T-helper 22 cell (primary cell): Measurements from ENCODE around the gene PALD1.

ENCODE experiments used
- DNase-seq: peaks from one replicate; pipeline ENCODE4 v3.0.0-alpha.2; 2020; ENCODE audit warnings: low read depth

The PALD1 gene

GRCh38 chr10:70478191-70479164, at the start of gene PALD1:
PALD1 (plus strand) TSS chr10:70478767; CDS start chr10:70525952, 47,185 bp downstream.
- peak; percentile 25 for DNase-seq

DNA sequence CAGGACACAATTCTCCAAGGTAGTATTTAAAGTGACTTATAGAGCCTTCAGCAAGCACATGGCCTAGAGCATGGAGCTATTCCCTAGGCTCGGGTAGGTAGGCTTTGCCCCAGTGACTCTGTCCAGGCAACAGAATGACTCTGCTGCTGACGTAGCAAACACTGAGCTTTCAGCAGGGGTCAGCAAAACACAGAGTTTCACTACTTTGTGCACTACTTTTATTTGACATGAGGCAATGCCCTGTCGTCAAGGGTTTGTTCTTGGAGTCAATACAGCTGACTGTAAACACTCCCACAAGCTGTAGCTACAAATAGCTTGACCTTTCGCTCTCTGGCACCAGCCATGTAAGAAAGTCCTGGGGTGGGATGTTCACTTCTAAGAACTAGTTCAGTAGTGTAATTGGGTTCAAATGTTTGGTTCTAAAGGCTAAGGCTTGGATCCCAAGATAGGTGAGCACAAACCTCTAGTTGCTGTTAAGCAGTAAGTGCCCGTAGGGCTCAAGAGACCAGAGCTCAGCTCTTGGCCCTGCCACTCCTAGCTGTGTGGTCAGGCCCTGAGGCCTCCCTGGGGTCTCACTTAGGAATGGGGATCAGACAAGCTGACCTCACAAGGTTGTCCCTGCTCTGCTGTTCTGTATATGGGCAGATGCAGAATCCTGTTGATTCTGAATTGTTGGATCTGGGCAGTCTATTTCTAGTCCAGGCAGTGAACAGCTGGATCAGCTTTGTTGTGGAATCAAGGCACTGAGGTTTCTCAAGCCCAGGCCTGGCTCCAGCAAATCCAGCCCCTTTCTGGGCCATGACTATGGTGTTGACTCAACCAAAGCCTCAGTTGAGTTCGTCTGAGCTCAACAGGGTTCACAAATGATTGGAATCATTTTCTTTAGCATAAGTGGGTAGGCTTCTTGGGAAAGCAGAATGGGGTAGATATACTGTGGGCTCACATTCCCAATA, 47.8 kb upstream of the PALD1 start:
- DNase-seq, result no peak

- DNase-seq, result no peak
These were observed 46.5 kb upstream of the PALD1 start for GRCh38 chr10:70432101-70432500.

GRCh38 chr10:70432561-70433263, 45.9 kb upstream of the PALD1 start:
- DNase-seq, result no peak

- no peak for DNase-seq
These were observed 44.8 kb upstream of the PALD1 start for GRCh38 chr10:70433581-70434280.

DNA sequence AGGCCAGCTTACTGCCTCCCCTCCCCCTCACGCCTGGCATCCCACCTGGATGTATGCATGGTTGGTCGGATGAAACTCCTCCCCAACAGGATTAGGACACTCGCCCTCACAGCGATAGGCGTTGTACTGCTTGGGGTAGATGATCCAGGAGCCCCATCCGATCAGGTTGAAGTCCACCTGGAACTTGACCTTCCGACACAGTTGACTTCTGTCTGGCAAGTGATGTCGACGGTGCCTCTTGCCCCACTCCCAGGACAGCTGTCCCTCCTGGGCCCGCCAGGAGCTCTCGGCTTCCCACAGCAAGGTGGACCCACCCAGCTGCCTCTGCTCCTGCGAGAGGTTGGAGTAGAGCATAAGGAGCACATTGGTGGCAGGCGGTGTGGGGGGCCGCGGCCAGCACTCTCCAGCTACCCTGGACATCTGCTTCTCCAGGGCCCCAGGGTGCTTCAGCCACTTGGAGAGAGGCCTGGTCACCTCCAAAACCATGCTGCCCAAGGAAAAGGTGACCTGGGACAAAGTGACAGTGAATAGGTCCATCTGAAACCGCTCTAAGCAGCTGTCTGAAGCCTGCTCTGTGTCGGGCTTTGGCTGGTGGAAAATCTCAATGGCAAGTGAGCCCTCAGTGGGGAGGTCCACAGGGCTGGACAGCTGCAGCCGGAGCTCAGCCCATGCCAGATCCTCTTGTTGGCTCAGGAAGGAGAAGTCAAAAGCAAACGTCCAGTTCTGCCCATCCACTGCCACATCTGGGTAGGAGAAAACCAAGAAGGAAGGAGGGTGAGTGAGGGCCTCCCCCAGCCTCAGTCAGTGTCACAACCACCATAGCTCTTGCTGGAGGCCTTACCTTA, 43.1 kb upstream of the PALD1 start:
- no peak for DNase-seq

GRCh38 chr10:70437721-70438120, 40.8 kb upstream of the PALD1 start:
- no peak for DNase-seq

- no peak for DNase-seq
These were observed 38.0 kb upstream of the PALD1 start for GRCh38 chr10:70440296-70441160.

- no peak for DNase-seq
These were observed 37.2 kb upstream of the PALD1 start, which contains the start of gene NODAL for GRCh38 chr10:70441161-70441894. NODAL (minus strand) TSS chr10:70441681; CDS start chr10:70441667, 14 bp downstream.

- no peak for DNase-seq
These were observed 36.7 kb upstream of the PALD1 start for GRCh38 chr10:70441895-70442309.

DNA sequence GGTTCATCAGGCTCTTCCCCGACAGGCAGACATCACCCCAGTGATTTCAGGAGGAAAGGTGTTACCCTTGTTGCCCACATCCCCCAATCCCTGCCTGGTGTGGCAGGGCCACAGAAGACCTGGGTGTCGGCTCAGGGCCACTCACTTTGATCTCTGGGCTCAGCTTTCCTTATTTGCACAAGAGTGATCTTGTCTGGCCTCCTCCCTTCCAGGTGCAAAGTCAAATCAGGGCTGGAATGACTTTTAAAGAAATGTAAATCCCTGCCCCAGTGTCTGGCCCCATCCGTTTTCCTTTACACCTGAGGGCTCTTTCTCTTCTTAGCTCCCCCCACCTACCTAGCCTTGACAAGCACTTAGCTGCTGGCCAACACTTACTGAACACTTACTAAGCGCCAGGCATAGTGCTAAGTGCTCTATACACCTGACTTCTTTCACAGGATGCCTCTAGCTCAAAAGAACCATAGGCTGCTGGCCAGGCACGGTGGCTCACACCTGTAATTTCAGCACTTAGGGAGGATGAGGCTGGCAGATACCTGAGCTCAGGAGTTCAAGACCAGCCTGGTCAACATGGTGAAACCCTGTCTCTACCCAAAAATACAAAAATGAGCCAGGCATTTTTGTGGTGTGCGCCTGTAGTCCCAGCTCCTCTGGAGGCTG, 36.1 kb upstream of the PALD1 start:
- DNase-seq, result no peak

DNA sequence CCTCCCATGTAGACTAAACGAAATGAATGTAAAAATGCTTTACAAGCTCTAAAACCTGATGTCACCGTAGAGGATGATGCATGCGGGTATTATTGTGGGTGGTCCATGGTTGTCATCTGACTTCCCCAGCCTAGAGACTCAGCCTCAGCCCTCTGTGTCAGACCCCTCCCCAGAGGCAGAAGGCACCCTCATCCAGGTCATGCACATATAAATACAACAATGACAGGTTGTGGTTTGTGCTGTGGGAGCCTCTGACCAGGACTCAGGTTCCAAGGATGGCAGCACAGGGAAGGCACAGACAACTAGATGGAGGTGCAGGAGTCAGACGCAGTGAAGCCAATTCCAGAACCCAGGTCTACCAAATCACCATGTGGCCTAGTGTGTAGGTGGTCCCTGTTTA, 33.8 kb upstream of the PALD1 start:
- no peak for DNase-seq

DNA sequence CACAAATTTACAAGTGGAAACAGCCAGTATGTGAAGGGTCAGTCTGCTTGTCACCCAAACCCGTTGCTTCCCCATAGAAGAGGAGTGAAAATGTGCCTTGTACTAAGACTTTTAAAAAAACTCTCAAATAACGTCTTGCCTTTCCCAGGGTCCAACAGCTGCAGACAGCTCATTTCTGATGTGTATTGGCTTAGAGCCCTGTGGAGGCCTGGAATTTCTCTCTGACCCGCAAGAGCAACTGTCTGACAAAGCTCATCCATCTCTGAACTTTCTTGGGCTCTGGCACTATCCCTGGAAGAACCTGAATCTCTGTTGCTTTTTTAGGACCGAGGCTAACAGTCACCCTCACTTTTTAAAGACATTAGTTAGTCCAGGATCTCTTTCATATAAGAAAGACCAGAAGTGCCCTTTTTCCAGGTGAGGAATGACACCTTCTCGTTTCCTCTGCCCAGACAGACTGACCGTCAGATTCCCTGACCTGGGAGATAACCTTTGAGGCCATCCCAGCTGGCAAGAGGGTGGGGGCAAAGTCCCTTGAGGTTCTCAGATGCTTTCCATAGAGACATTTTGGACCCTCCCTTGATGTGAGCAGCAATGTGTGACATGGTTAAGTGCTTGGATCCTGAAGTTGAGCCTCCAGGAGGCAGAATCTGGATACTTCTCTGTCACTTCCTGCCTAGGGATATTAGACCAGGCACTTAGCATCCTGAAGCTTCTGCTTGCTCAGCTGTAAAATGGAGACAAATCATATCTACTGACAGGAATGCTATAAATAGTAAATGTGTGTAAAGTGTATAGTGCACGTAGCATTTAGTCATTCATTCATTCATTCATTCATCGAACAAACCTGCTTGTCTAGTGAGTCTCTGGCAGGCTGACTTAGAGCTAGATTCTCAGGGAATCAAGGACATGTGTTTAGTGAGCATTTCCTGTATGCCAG, 32.6 kb upstream of the PALD1 start:
- no peak for DNase-seq

DNA sequence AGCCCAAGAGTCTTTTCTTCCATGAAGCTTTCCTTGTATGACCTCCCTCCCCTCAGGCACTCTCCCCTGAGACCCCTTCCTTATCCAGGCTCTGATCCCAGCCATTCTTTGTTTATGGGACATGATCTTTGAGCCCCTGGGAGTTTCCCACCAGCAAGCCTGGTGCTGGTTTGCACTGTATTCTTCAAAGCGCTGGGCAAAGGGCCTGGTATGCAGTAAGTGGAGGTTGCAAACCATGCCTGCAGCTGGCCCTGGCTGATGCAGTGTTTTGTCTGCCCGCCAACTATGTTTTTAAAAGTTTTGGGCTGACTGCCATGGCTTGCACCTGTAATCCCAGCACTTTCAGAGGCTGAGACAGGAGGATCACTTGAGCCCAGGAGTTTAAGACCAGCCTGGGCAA, 30.3 kb upstream of the PALD1 start:
- no peak for DNase-seq

GRCh38 chr10:70455213-70455630, 23.3 kb upstream of the PALD1 start:
- DNase-seq, result no peak

GRCh38 chr10:70456164-70456563, 22.4 kb upstream of the PALD1 start:
- no peak for DNase-seq

GRCh38 chr10:70457759-70458305, 20.7 kb upstream of the PALD1 start:
- no peak for DNase-seq
